Body of pancreas (tissue), 4 donors: Measurements from ENCODE around the gene EMP2.

Experiments
- POLR2A ChIP-seq, 3 donors: fragments of 450-650 bp; IDR thresholded peaks; one replicate each; pipeline ENCODE4 v1.6.1; 2016; ENCODE audit warnings: antibody characterized with exemption in 3 of 3, mild to moderate bottlenecking in 2 of 3
- TF ChIP-seq, protein P1 (sequence below), 7 experiments: fragments of 450-650 bp in 4 of 7; fragments of 200-600 bp in 3 of 7; sonication (generic) in 3 of 7; IDR thresholded peaks; one replicate each; pipeline ENCODE4 v1.5.1; 2016 to 2019; ENCODE audit warnings: antibody characterized with exemption in 7 of 7

- TF ChIP-seq, protein P1, sequence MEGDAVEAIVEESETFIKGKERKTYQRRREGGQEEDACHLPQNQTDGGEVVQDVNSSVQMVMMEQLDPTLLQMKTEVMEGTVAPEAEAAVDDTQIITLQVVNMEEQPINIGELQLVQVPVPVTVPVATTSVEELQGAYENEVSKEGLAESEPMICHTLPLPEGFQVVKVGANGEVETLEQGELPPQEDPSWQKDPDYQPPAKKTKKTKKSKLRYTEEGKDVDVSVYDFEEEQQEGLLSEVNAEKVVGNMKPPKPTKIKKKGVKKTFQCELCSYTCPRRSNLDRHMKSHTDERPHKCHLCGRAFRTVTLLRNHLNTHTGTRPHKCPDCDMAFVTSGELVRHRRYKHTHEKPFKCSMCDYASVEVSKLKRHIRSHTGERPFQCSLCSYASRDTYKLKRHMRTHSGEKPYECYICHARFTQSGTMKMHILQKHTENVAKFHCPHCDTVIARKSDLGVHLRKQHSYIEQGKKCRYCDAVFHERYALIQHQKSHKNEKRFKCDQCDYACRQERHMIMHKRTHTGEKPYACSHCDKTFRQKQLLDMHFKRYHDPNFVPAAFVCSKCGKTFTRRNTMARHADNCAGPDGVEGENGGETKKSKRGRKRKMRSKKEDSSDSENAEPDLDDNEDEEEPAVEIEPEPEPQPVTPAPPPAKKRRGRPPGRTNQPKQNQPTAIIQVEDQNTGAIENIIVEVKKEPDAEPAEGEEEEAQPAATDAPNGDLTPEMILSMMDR (IDR thresholded peaks at IDR 0.05), result no peak
- no peak for TF ChIP-seq POLR2A (IDR thresholded peaks at IDR 0.05)
Observed at GRCh38 chr16:10552281-10552680, 28.1 kb downstream of the EMP2 start.
